IPS-15b (cell line): ENCODE results near the gene MOB2.
"Not testable (repeated sequence)": the region's sequence is repeated elsewhere in the genome, so short reads cannot be mapped to it uniquely, and the experiment has no call there.

Experiments
- H3K27me3 ChIP-seq: one replicate; pipeline ENCODE4 v1.6.1; 2013; ENCODE audit warnings: low read length; ENCODE audit not compliant: control insufficient read depth, insufficient read depth
- H3K36me3 ChIP-seq: one replicate; pipeline ENCODE4 v1.6.1; 2013; ENCODE audit warnings: low read length; ENCODE audit not compliant: control insufficient read depth, insufficient read depth
- H3K4me1 ChIP-seq: one replicate; pipeline ENCODE4 v1.6.1; 2013; ENCODE audit warnings: mild to moderate bottlenecking, low read length; ENCODE audit not compliant: control insufficient read depth, insufficient read depth
- H3K4me3 ChIP-seq: one replicate; pipeline ENCODE4 v1.5.1; 2013; ENCODE audit warnings: low read depth, low read length
- H3K9ac ChIP-seq: one replicate; pipeline ENCODE4 v1.6.1; 2013; ENCODE audit warnings: low read depth, mild to moderate bottlenecking, low read length
- H3K9me3 ChIP-seq: one replicate; pipeline ENCODE4 v1.6.1; 2013; ENCODE audit warnings: mild to moderate bottlenecking, low read length; ENCODE audit not compliant: control insufficient read depth, insufficient read depth

Gene MOB2

DNA sequence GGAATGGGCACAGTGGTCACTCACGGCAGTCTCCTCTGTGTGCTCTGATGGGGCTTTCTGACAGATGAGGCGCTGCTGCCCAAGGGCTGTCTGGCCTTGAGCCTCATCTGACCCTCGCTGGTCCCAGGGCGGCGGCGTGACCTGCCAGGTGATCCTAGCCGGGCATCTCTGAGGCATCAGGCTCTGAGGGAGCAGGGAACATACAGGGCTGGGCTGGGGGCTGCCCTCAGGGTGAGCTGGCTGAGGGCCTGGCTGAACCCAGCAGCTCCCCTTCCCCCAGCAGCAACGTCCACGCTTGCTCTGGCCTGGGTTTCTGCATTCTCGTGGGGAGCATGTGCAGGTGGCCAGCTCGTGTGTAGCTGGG lies 47.6 kb downstream of the MOB2 start:
- no peaks in the 10 kb centered on the region for H3K27me3 ChIP-seq
- no peak overlapping the region for H3K9ac ChIP-seq
- H3K36me3 ChIP-seq = peaks cover 5% of the 10 kb centered on the region
- H3K4me1 ChIP-seq = no peaks in the 10 kb centered on the region
- no peak overlapping the region for H3K4me3 ChIP-seq
- no peaks in the 10 kb centered on the region for H3K9me3 ChIP-seq

DNA sequence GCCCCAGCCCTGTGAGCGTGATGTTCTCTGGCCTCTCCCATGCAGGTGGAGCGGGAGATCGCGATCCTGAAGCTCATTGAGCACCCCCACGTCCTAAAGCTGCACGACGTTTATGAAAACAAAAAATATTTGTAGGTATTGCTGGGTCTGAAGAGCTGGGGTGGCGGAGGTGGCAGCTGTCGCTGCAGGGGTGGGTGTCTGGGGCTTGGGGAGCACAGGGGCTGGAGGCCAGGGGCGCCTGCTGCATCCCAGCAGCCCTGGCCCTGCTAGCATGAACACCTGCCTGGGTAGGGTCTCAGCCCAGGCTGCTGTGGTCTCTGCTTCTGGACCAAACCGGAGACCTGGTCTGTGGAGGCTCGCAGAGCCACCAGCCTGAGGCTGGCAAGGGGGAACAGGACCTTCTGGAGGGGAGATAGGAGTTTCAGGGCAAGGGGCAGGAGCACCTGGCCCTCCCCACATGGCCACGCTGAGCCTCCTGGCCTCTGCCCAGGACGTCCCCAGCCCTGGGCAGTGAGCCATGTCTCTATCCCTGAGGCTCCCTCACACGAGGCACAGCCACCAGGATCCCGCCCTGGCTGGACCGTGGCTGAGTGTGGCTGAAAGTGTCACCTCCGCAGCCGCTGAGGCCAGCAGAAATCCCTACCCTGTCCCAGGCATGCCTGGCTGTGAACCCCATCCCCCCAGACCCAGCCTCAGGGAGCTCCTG lies 48.2 kb downstream of the MOB2 start:
- H3K9ac ChIP-seq = no peak overlapping the region
- peaks cover 5% of the 10 kb centered on the region for H3K36me3 ChIP-seq
- H3K4me1 ChIP-seq = no peaks in the 10 kb centered on the region
- no peak overlapping the region for H3K4me3 ChIP-seq
- H3K9me3 ChIP-seq = no peaks in the 10 kb centered on the region
- H3K27me3 ChIP-seq = no peaks in the 10 kb centered on the region

DNA sequence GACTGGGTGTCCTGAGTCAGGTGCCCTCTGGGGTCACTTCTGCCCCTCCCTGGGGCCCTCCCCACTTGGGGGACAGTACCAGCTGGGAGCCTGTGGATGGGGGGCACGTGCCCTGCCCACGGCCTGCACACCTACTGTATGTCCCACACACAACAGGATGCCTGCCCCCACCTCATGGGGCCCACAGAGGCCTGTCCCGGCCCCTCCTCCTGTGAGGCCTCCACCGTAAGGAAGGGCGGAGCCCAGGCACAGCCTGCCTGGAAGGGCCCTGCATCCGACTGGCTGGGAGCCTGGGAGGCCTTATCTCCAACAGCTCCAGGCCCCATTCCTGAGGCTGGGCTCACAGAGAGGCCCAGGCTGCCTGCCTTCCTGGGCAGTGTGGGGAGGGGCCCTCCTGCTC lies 49.1 kb downstream of the MOB2 start:
- Histone ChIP-seq H3K36me3 (peaks cover 1% of the 10 kb centered on the region), H3K9ac (no peak overlapping the region), H3K9me3 (no peaks in the 10 kb centered on the region), H3K4me3 (no peak overlapping the region), H3K27me3 (no peaks in the 10 kb centered on the region), H3K4me1 (no peaks in the 10 kb centered on the region)

DNA sequence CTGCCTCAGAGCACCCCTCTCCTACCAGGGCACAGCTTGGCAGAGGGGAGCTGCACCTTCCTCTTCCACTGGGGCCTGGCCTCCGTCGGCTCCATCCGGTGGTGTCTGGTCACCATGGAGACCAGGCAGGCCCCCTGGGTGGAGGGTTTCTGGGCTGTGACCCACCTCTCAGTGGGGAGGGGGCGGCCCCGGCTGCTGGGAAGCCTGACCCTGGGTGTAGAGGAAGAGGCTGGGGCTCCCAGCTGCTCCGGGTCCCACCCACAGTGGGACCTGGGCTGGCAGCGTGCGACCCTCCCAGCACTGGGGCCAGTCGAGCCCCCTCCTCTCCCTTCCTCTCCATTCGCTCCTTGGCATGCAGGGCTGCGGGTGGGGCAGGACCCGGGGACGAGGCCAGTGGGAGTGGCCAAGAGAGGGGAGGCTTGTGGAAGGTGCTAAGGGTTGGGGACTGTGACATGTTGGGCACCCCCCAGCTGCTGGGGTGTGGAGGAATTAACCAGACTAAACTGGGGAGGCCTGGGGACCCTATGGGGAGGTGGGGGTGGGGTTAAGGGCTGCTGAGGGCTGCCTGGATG lies 50.0 kb downstream of the MOB2 start:
- Histone ChIP-seq H3K36me3 (no peaks in the 10 kb centered on the region), H3K4me1 (no peaks in the 10 kb centered on the region), H3K9ac (no peak overlapping the region), H3K4me3 (no peak overlapping the region), H3K9me3 (no peaks in the 10 kb centered on the region), H3K27me3 (no peaks in the 10 kb centered on the region)

DNA sequence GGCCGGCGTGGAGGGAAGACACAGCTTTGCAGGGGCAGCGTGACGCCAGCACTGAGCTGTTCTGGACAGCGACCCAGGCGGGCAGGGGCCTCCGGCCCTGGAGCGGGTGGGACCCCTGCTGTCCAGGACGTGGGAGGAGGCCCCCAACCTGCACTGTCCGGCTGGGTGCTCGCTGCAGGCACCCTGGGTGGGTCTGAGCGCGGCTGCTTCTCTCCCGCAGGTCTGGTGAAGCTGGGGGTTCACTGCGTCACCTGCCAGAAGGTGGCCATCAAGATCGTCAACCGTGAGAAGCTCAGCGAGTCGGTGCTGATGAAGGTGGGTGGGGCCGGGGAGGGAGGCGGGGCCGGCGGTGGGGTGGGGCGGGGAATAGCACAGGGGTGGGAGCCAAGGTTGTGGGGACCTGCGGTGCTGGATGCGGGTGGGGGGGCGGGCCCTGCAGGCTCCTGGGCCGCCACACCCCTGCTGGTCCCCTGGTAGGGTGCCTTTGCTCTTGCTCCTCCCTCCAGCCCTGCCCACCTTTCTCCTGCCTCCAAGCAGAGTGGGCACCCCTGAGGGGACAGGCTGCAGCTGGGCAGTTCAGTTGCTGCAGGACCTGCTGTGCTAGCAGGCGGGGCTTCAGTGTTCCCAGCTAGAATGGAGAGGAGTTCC lies 50.6 kb downstream of the MOB2 start:
- Histone ChIP-seq H3K9ac (no peak overlapping the region), H3K36me3 (no peaks in the 10 kb centered on the region)

DNA sequence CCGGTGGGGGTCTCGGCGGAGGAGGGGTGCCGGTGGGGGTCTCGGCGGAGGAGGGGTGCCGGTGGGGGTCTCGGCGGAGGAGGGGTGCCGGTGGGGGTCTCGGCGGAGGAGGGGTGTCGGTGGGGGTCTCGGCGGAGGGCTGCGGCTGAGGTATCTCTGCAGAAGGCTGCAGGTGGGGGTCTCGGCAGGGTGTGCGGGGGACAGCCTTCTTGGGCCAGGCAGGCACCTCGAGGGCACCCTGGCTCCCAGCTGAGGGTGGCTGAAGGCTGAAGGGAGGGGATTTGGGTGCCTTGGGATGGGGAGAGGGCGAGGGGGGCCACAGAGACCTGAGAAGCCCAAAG lies 51.1 kb downstream of the MOB2 start:
- not testable (repeated sequence) for H3K9me3 ChIP-seq, H3K4me1 ChIP-seq, H3K4me3 ChIP-seq, H3K27me3 ChIP-seq, H3K9ac ChIP-seq, H3K36me3 ChIP-seq

More for the DNA sequence above, 50.6 kb downstream of the MOB2 start:
- H3K4me1 ChIP-seq = no peaks in the 10 kb centered on the region
- no peaks in the 10 kb centered on the region for H3K9me3 ChIP-seq
- H3K4me3 ChIP-seq = no peak overlapping the region
- no peaks in the 10 kb centered on the region for H3K27me3 ChIP-seq

DNA sequence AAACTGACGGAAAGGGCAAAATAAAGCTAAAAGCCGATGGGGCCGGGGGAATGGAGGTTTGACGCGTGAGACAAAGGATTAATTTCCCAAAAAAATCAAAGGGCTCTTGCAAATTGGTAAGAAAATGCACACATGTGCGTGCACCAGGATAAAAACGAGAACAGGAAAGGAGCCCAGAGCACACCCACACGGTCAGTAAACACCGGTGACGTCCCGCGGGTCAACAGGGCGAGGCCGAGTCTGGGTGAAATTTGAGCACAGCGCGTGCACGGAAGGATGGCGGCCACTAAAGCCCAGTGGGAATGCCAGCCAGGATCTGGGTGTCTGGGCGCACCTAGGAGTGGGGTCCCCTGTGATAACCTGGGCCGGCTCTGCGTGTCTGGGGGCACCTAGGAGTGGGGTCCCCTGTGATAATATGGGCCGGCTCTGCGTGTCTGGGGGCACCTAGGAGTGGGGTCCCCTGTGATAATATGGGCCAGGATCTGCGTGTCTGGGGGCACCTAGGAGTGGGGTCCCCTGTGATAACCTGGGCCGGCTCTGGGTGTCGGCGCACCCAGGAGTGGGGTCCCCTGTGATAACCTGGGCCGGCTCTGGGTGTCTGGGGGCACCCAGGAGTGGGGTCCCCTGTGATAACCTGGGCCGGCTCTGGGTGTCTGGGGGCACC lies 52.5 kb downstream of the MOB2 start:
- no peaks in the 10 kb centered on the region for H3K9me3 ChIP-seq
- no peak overlapping the region for H3K4me3 ChIP-seq
- no peaks in the 10 kb centered on the region for H3K27me3 ChIP-seq
- no peak overlapping the region for H3K9ac ChIP-seq
- H3K36me3 ChIP-seq = no peaks in the 10 kb centered on the region
- no peaks in the 10 kb centered on the region for H3K4me1 ChIP-seq

DNA sequence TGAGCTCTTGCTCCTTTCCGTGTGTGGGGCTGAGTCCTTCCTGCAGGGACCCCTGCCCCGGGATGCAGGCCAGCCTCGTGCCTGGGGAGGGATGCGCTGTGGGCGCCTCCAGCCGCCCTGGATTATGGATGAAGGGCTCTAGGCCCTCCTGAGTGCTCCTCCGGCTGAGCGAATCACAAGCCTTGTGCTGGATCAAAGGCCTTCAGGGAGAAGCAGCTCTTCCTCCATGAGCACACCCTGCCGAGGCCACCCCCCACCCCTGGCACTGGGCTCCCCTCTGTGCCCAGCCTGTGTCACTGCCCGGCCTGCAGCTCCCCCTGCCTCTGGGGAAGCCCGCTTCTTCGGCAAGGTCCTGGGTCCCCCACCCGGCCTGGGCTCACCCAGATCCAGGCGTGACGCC lies 53.0 kb downstream of the MOB2 start:
- no peak overlapping the region for H3K9ac ChIP-seq
- H3K27me3 ChIP-seq = no peaks in the 10 kb centered on the region

DNA sequence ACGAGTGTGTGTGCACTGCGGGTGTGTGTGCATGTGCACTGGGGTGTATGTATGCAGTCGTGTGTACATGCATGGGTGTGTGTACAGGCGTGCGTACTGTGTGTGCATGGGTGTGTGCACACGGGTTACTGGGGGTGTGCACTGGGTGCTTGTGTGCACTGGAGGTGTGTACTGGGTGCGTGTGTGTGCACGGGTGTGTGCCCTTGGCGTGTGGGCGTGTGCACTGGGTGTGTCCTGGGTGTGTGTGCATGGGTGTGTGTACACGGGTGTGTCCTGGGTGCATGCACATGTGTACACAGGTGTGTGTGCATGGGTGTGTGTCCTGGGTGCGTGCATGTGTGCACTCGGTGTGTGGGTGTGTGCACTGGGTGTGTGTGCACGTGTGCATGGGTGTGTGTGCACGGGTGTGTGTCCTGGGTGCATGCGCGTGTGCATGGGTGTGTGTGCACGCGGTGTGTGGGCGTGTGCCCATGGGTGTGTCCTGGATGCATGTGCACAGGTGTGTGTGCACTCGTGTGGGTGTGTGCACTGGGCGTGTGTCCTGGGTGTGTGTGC lies 57.7 kb downstream of the MOB2 start:
- Histone ChIP-seq H3K9me3 (no peaks in the 10 kb centered on the region), H3K4me3 (no peak overlapping the region)

More for the DNA sequence above, 53.0 kb downstream of the MOB2 start:
- Histone ChIP-seq H3K36me3 (no peaks in the 10 kb centered on the region), H3K9me3 (no peaks in the 10 kb centered on the region), H3K4me1 (no peaks in the 10 kb centered on the region), H3K4me3 (no peak overlapping the region)

DNA sequence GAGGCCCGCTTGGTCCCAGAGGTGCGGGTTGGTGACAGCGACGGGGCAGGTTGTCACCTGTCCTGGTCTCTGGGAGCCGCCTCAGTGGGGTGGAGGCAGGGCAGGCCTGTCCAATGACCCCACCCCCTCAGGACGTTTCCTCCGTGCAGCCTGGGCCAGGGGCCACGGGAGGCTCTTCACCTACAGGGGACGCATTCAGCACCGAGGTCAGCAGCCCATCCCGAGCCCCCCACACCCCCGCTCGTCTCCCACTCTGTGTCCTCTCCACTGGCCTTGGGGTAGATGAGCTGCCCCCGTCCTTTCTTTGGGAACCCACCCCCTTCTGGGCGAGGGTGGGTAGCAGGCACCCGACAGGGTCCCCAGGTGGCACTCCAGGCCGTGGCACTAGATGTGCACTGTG lies 61.1 kb downstream of the MOB2 start:
- Histone ChIP-seq H3K27me3 (no peaks in the 10 kb centered on the region), H3K4me3 (no peak overlapping the region), H3K36me3 (no peaks in the 10 kb centered on the region), H3K4me1 (no peaks in the 10 kb centered on the region), H3K9ac (no peak overlapping the region), H3K9me3 (no peaks in the 10 kb centered on the region)

More for the DNA sequence above, 57.7 kb downstream of the MOB2 start:
- H3K4me1 ChIP-seq = no peaks in the 10 kb centered on the region
- H3K27me3 ChIP-seq = no peaks in the 10 kb centered on the region
- H3K9ac ChIP-seq = no peak overlapping the region
- no peaks in the 10 kb centered on the region for H3K36me3 ChIP-seq

DNA sequence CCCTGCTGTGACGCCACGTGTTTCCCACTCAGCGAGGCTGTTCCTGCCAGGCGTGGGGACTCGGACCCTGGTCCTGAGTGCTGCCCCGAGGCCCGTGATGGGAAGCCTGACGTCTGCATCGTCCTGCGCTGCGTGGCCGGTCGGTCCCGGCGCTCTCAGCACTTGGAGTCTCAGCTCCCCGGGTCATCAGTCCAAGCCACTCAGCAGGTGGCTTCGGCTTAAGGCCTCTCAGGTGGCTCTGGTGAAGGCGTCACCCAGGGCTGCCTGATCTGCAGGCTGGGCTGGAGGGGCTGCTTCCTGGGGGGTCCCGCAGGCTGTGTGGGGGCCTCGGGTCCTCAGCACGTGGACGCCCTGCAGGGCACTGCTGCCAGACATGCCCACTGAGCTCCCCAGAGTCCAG lies 61.6 kb downstream of the MOB2 start:
- H3K9ac ChIP-seq = no peak overlapping the region
- H3K9me3 ChIP-seq = no peaks in the 10 kb centered on the region
- H3K36me3 ChIP-seq = no peaks in the 10 kb centered on the region
- H3K27me3 ChIP-seq = no peaks in the 10 kb centered on the region
- H3K4me1 ChIP-seq = no peaks in the 10 kb centered on the region
- no peak overlapping the region for H3K4me3 ChIP-seq

DNA sequence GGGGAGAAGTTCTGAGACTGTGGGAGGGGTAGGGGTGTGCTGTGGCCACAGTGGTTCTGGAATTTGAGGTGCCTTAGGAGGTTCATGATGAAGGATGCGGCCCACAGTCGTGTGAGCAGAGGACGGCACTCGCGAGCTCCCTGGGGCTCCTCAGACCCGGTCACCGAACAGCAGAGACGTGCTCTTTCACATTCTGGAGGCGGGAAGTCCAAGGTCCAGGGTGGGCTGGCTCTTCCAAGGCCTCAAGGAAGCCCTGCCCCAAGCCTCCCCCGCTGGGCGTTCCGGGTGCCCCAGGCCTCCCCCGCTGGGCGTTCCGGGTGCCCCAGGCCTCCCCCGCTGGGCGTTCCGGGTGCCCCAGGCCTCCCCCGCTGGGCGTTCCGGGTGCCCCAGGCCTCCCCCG lies 63.2 kb downstream of the MOB2 start:
- H3K36me3 ChIP-seq, H3K9me3 ChIP-seq, H3K27me3 ChIP-seq, H3K4me3 ChIP-seq, H3K4me1 ChIP-seq, H3K9ac ChIP-seq: not testable (repeated sequence)
